ENCODE data around the gene HSP90AA1.
A peak's percentile ranks its signal among the peaks of the same experiment; 100 is the strongest.
"Not testable (repeated sequence)": the region's sequence is repeated elsewhere in the genome, so short reads cannot be mapped to it uniquely, and the experiment has no call there.

HSP90AA1 gene

GRCh38 chr14:102086972-102087761 is at the start of gene HSP90AA1:
Gene HSP90AA1 (minus strand): TSS chr14:102087044. CDS start chr14:102086378, 666 bp downstream.
- DNase-seq (ENCODE audit: low read depth): peak; percentile 96

GRCh38 chr14:102135456-102135855 is 48.6 kb upstream of the HSP90AA1 start:
- DNase-seq (ENCODE audit: low read depth): not testable (repeated sequence)

GRCh38 chr14:102134719-102135118 is 47.9 kb upstream of the HSP90AA1 start:
- DNase-seq (ENCODE audit: low read depth): not testable (repeated sequence)

GRCh38 chr14:102134021-102134420 is 47.2 kb upstream of the HSP90AA1 start:
- not testable (repeated sequence) for DNase-seq (ENCODE audit: low read depth)

- no peak for DNase-seq (ENCODE audit: low read depth)
Observed at GRCh38 chr14:102131741-102132140, 44.9 kb upstream of the HSP90AA1 start.

- no peak for DNase-seq (ENCODE audit: low read depth)
Observed at GRCh38 chr14:102126807-102127455, 40.1 kb upstream of the HSP90AA1 start.

GRCh38 chr14:102125546-102125945 is 38.7 kb upstream of the HSP90AA1 start:
- DNase-seq (ENCODE audit: low read depth): no peak

GRCh38 chr14:102124419-102124818 is 37.6 kb upstream of the HSP90AA1 start:
- DNase-seq (ENCODE audit: low read depth): no peak

GRCh38 chr14:102121567-102121966 is 34.7 kb upstream of the HSP90AA1 start:
- DNase-seq (ENCODE audit: low read depth): no peak

- DNase-seq (ENCODE audit: low read depth): no peak
Observed at GRCh38 chr14:102120888-102121287, 34.0 kb upstream of the HSP90AA1 start.

GRCh38 chr14:102117852-102118251 is 31.0 kb upstream of the HSP90AA1 start:
- DNase-seq (ENCODE audit: low read depth): no peak

GRCh38 chr14:102116361-102117180 is 29.7 kb upstream of the HSP90AA1 start:
- no peak for DNase-seq (ENCODE audit: low read depth)

GRCh38 chr14:102111101-102111500 is 24.3 kb upstream of the HSP90AA1 start:
- no peak for DNase-seq (ENCODE audit: low read depth)

GRCh38 chr14:102109332-102109731 is 22.5 kb upstream of the HSP90AA1 start:
- not testable (repeated sequence) for DNase-seq (ENCODE audit: low read depth)

GRCh38 chr14:102105369-102105768 is 18.5 kb upstream of the HSP90AA1 start:
- DNase-seq (ENCODE audit: low read depth): no peak

- DNase-seq (ENCODE audit: low read depth): no peak
Observed at GRCh38 chr14:102103062-102103695, 16.3 kb upstream of the HSP90AA1 start.

- DNase-seq (ENCODE audit: low read depth): no peak
Observed at GRCh38 chr14:102097441-102098135, 10.7 kb upstream of the HSP90AA1 start.

GRCh38 chr14:102096569-102097188 is 9.8 kb upstream of the HSP90AA1 start:
- peak; percentile 39 for DNase-seq (ENCODE audit: low read depth)

- no peak for DNase-seq (ENCODE audit: low read depth)
Observed at GRCh38 chr14:102095871-102096568, 9.2 kb upstream of the HSP90AA1 start.

- no peak for DNase-seq (ENCODE audit: low read depth)
Observed at GRCh38 chr14:102095231-102095870, 8.5 kb upstream of the HSP90AA1 start.

Data from stimulated activated CD8-positive, alpha-beta memory T cell treated with anti-CD3 and anti-CD28 coated beads, Interleukin-15, amount 100 ng/mL, for 1 hour (primary cell).